Esophagus muscularis mucosa (tissue), 4 donors: ENCODE measurements around the gene COG4.

Experiments used
- EP300 ChIP-seq: sonication (generic); formaldehyde crosslinking; IDR thresholded peaks from one replicate; pipeline ENCODE4 v1.6.1; 2017; ENCODE audit warnings: antibody characterized with exemption
- POLR2A ChIP-seq: fragments of 450-650 bp; IDR thresholded peaks from one replicate; pipeline ENCODE4 v1.6.1; 2017; ENCODE audit warnings: antibody characterized with exemption, moderate library complexity, mild to moderate bottlenecking, low read depth
- POLR2AphosphoS5 ChIP-seq, 2 donors: sonication (generic); formaldehyde crosslinking; IDR thresholded peaks; one replicate each; pipeline ENCODE4 v1.6.1; 2017; ENCODE audit warnings: antibody characterized with exemption in 2 of 2
- TF ChIP-seq, protein P1 (sequence below), 3 experiments: fragments of 200-600 bp in 2 of 3; fragments of 450-650 bp in 1 of 3; sonication (generic) in 2 of 3; IDR thresholded peaks; one replicate each; pipeline ENCODE4 v1.5.1; 2017 to 2019; ENCODE audit warnings: antibody characterized with exemption in 3 of 3, mild to moderate bottlenecking in 2 of 3, moderate library complexity in 1 of 3

- TF ChIP-seq, protein P1, sequence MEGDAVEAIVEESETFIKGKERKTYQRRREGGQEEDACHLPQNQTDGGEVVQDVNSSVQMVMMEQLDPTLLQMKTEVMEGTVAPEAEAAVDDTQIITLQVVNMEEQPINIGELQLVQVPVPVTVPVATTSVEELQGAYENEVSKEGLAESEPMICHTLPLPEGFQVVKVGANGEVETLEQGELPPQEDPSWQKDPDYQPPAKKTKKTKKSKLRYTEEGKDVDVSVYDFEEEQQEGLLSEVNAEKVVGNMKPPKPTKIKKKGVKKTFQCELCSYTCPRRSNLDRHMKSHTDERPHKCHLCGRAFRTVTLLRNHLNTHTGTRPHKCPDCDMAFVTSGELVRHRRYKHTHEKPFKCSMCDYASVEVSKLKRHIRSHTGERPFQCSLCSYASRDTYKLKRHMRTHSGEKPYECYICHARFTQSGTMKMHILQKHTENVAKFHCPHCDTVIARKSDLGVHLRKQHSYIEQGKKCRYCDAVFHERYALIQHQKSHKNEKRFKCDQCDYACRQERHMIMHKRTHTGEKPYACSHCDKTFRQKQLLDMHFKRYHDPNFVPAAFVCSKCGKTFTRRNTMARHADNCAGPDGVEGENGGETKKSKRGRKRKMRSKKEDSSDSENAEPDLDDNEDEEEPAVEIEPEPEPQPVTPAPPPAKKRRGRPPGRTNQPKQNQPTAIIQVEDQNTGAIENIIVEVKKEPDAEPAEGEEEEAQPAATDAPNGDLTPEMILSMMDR (IDR thresholded peaks at IDR 0.05), result no peak
- TF ChIP-seq EP300 (no peak), POLR2A (no peak), POLR2AphosphoS5 (IDR thresholded peaks at IDR 0.05) (no peak)
These were observed 13.1 kb downstream of the COG4 start for GRCh38 chr16:70510216-70510615.
